NCI-H2196 treated with DMSO at 0.1 percent for 48 hours (cell line): Measurements from ENCODE around the gene ARNT2.
"Not testable (repeated sequence)": the region's sequence is repeated elsewhere in the genome, so short reads cannot be mapped to it uniquely, and the experiment has no call there.

Source experiments
- DNase-seq: peaks from one replicate; lab custom pipeline; 2025; ENCODE audit not compliant: unreplicated experiment; lab: John Stamatoyannopoulos, UW

Gene ARNT2

GRCh38 chr15:80404057-80404760, at the start of gene ARNT2:
TSS of gene ARNT2 (plus strand) at chr15:80404382. CDS start at chr15:80404516, 134 bp downstream.
- no peak for DNase-seq

- no peak for DNase-seq
These were observed 37.1 kb upstream of the ARNT2 start for GRCh38 chr15:80367094-80367493.

- no peak for DNase-seq
These were observed 36.5 kb upstream of the ARNT2 start for GRCh38 chr15:80367661-80368060.

- DNase-seq: no peak
These were observed 32.3 kb upstream of the ARNT2 start for GRCh38 chr15:80371924-80372323.

- DNase-seq: no peak
These were observed 29.7 kb upstream of the ARNT2 start for GRCh38 chr15:80374441-80374840.

GRCh38 chr15:80375968-80376891, 28.0 kb upstream of the ARNT2 start:
- DNase-seq: no peak

GRCh38 chr15:80379693-80380092, 24.5 kb upstream of the ARNT2 start:
- no peak for DNase-seq

GRCh38 chr15:80380154-80380553, 24.0 kb upstream of the ARNT2 start:
- DNase-seq: no peak

- DNase-seq: no peak
These were observed 21.9 kb upstream of the ARNT2 start for GRCh38 chr15:80382285-80382684.

- no peak for DNase-seq
These were observed 19.8 kb upstream of the ARNT2 start for GRCh38 chr15:80384432-80384831.

GRCh38 chr15:80386151-80386550, 18.0 kb upstream of the ARNT2 start:
- no peak for DNase-seq

- DNase-seq: no peak
These were observed 15.9 kb upstream of the ARNT2 start for GRCh38 chr15:80388326-80388725.

- DNase-seq: no peak
These were observed 14.8 kb upstream of the ARNT2 start for GRCh38 chr15:80389370-80389769.

- not testable (repeated sequence) for DNase-seq
These were observed 13.2 kb upstream of the ARNT2 start for GRCh38 chr15:80390942-80391341.

- no peak for DNase-seq
These were observed 8.6 kb upstream of the ARNT2 start for GRCh38 chr15:80395616-80396015.

- no peak for DNase-seq
These were observed 8.1 kb upstream of the ARNT2 start for GRCh38 chr15:80396096-80396495.

- no peak for DNase-seq
These were observed 4.7 kb upstream of the ARNT2 start for GRCh38 chr15:80399508-80399907.

- no peak for DNase-seq
These were observed 2.7 kb upstream of the ARNT2 start for GRCh38 chr15:80401456-80401855.

GRCh38 chr15:80402339-80402738, 1.8 kb upstream of the ARNT2 start:
- DNase-seq: no peak

- no peak for DNase-seq
These were observed 498 bp upstream of the ARNT2 start for GRCh38 chr15:80403712-80404056.

- no peak for DNase-seq
These were observed 775 bp downstream of the ARNT2 start for GRCh38 chr15:80404761-80405553.

- DNase-seq: no peak
These were observed 1.3 kb downstream of the ARNT2 start for GRCh38 chr15:80405554-80405850.
